Epithelial cell of proximal tubule (primary cell): Measurements from ENCODE around the gene SLC29A2. TPM values are rescaled to one million over a fixed set of nuclear protein-coding genes. Genes with fewer than 3 reads are reported as not detected.

ENCODE experiments used
- DNase-seq: peaks from one replicate; pipeline ENCODE4 v3.0.0-alpha.2; 2011; ENCODE audit warnings: low read depth
- H3K4me3 ChIP-seq: 2 replicates; pipeline ENCODE4 v1.5.1; 2011; ENCODE audit warnings: low read depth, mild to moderate bottlenecking, low read length
- total RNA-seq: library from RNA; depleted of rRNA; stranded (reverse); fragments of >200 nt; gene quantifications from 2 replicates; pipeline ENCODE4 v1.2.3, GENCODE V29; 2015
- TF ChIP-seq, protein P1 (sequence below): conservative IDR thresholded peaks from 2 replicates; pipeline ENCODE4 v1.5.1; 2012; ENCODE audit warnings: low read depth, mild to moderate bottlenecking, low read length

SLC29A2 gene
- total RNA-seq, 1 donor from 2014 or later, result 6.6 TPM

- TF ChIP-seq, protein P1, sequence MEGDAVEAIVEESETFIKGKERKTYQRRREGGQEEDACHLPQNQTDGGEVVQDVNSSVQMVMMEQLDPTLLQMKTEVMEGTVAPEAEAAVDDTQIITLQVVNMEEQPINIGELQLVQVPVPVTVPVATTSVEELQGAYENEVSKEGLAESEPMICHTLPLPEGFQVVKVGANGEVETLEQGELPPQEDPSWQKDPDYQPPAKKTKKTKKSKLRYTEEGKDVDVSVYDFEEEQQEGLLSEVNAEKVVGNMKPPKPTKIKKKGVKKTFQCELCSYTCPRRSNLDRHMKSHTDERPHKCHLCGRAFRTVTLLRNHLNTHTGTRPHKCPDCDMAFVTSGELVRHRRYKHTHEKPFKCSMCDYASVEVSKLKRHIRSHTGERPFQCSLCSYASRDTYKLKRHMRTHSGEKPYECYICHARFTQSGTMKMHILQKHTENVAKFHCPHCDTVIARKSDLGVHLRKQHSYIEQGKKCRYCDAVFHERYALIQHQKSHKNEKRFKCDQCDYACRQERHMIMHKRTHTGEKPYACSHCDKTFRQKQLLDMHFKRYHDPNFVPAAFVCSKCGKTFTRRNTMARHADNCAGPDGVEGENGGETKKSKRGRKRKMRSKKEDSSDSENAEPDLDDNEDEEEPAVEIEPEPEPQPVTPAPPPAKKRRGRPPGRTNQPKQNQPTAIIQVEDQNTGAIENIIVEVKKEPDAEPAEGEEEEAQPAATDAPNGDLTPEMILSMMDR, result no peak
- DNase-seq, result no peak
- H3K4me3 ChIP-seq, result no peak overlapping the region
These were observed 33.0 kb downstream of the SLC29A2 start for GRCh38 chr11:66338276-66339161.

DNA sequence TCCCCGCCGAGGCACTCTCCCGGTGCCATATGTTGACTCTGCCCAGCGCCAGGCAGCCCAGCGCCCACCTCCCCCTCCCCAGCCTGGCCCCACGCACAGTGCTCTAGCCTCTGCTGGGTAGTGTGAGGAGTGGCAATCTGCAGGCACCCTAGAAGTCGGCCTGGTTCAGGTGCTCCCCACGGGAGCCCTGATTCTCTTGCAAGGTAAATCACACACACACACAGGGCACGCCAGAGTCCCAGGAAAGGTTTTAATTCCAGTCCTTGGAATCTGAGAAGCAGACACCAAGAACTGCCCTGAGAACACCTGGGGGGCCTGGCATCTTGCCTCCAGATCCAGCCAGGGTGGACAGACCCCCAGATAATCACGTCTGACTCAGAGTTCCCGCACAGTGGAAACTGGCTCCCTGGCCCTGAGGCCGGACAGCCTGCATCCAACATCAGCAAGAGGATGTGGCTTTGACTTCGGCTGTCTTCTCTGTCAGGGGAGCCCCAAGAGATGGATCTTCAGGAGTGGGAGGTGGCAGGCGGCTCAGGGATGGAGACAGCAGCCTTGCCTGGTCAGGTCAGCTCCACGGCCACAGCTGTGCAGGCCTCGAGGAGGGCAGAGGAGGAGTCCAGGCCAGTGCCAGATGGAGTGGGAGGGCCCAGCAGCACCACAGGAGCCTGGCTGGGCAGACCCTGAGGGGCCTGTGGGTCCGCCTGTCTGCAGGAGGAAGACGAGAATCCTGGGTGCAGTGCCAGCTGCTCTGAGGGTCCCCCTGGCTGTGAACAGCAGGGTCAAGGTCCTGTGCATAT is 34.3 kb downstream of the SLC29A2 start:
- H3K4me3 ChIP-seq, result no peak overlapping the region
- DNase-seq, result no peak
- TF ChIP-seq, protein P1, result no peak

DNA sequence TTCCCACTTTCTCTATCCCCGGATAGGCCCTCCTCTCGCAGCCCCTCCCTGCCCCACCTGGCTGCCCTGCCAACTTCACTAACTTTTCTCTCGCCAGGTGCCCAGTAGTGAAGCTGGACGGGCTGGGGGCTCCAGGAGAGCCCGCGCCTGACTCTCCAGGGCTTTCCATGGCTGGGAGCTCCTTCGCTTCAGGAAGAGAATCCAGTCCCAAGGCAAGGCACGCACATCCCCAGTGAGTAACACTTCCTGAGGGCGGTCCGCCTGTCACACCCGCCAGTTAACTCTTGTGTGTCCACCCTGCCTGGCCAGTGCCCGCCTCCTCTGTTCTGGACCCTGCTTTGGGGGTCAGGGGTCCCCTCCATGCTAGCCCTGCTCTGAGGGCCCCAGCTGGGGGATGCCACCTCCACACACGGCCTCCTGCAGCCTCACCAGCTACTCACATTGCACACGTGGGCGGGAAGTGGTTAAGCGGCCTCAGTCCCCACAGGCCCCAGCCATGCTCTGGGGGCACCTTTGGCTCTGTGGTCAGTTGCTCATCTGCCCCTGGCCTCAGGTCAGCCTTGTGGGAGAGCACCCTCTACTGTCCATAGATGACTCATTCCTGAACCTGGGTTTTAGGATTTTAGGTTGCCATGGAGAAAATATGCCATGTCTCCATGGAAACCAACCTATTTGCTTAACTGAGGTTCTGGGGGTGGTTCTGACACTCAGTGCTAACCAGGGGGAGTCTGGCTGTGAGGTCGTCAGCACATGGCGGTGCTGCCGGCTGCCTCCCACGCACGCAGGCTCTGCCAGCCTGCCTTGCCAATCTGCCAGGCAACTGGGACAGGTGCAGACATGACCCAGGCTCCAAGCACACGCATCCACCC is 35.1 kb downstream of the SLC29A2 start, which contains the start of gene RIN1:
RIN1 (minus strand) TSS at position 201 of the 869 bp plus-strand sequence; CDS start at position 169, 32 bp downstream.
- DNase-seq, result peak; percentile 66
- H3K4me3 ChIP-seq, result peak within 1 kb of the TSS; percentile 96
- TF ChIP-seq, protein P1, result peak; percentile 48

- TF ChIP-seq, protein P1, result no peak
- H3K4me3 ChIP-seq, result peak overlapping the region; percentile 96
- DNase-seq, result no peak
These were observed 35.9 kb downstream of the SLC29A2 start for GRCh38 chr11:66335531-66336233.

DNA sequence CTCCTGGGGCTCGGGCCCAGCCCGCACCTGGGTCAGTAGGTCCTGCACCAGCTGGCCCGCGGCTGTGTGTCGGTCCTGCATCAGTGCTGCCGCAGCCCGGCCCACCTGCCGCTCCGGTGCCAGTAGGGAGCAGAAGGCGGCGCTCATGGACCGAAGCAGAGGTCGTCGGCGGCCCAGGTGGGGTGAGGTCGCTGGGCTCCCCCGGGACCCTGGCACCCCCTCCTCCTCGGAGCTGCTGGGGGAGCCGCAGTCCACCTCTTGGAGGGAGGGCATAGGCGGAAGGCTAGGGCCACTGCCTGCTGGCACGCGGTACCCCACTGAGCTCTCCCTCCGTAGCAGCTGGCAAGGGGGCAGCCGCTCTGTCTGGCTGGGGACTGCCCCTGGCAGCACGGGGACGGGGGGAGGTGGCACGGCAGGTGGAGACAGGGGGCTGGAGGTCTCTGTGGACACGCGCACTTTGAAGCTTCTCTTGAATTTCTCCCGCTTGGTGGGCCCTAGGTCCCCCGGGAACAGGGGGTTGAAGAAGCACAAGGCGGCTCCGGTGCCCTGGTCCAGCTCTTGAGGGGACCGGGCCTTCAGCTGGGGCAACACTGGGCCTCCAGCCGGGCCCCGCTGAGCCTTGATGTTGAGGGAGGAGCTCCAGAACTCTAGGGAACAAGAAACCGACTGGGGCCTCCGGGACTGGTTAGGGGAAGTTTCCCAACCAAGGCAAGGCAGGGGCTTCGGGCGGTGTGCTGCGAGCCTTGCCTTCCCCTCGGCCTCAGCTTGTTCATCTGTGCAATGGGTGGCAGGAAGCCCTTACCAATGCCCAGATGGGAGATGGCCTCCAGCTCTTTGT is 36.7 kb downstream of the SLC29A2 start:
- TF ChIP-seq, protein P1, result no peak
- peak overlapping the region; percentile 96 for H3K4me3 ChIP-seq
- no peak for DNase-seq
